Measurements from ENCODE around the gene RDH14.
A peak's percentile ranks its signal among the peaks of the same experiment; 100 is the strongest.

The RDH14 gene, protein sequence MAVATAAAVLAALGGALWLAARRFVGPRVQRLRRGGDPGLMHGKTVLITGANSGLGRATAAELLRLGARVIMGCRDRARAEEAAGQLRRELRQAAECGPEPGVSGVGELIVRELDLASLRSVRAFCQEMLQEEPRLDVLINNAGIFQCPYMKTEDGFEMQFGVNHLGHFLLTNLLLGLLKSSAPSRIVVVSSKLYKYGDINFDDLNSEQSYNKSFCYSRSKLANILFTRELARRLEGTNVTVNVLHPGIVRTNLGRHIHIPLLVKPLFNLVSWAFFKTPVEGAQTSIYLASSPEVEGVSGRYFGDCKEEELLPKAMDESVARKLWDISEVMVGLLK

DNA sequence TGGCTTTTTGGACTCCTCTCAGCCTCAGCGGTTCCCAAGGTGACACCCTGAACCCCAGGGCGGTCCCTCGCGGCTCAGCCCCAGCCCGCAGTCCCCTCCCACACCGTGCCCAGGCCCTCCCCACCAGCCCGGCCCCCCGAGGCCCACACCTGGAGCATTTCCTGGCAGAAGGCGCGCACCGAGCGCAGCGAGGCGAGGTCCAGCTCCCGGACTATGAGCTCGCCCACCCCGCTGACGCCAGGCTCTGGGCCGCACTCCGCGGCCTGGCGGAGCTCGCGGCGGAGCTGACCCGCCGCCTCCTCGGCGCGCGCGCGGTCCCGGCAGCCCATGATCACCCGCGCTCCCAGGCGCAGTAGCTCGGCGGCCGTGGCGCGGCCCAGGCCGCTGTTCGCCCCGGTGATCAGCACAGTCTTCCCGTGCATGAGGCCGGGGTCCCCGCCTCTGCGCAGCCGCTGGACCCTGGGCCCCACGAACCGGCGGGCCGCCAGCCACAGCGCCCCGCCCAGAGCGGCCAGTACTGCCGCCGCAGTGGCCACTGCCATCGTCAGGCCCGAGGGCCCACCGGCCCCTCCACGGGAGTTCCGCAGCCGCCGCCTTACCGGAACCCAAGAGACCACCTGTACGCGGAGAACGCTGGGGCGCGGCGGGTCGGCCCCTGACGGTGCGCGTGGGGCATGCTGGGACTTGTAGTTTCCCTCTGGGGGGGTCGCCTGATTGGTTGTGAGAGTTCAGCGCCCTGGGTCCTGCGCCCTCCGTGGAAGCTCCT lies at the start of gene RDH14:
Gene RDH14 (minus strand): TSS at position 623 of the 766 bp plus-strand sequence. CDS start 81 bp downstream, at position 542.
- DNase-seq (ENCODE audit: low spot score), result peak; percentile 93

DNA sequence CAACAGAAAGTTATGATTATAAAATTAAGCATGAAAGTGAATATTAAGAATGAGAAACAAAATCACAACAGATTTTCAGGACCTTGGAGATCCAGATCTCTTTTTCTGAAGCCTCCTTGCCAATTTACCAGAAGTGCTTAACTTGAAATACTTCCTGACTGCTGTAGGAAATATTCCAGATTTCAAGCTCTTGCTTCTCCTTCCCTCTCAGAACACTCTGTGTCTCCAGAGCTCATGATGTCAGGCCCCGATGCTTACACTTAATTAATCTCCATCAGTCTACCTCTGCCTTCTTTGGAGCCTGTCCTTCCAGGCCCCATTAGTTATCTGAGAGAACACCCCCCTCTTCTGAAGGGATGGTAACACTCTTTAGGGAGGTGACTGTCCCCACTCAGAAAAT lies 49.6 kb upstream of the RDH14 start:
- DNase-seq (ENCODE audit: low spot score), result no peak

DNA sequence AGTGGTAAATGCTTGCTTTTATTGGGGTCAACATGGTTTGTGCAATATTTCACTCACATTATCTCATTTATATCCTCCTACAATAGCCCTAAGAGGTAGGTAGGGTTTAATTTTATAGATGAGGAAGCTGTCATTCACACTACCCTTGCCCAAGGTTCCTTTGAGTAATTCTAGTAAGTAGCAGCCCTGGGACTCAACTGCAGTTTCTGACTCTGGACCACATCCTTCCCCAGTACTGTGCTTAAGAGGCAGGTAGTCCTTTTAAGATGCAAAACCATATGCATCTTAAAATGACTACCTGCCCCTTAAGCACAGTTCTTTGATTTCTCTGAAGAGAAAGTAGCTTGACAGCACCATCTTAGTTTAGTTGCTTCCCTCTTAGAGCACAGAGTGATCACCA lies 44.7 kb upstream of the RDH14 start:
- DNase-seq (ENCODE audit: low spot score), result no peak

DNA sequence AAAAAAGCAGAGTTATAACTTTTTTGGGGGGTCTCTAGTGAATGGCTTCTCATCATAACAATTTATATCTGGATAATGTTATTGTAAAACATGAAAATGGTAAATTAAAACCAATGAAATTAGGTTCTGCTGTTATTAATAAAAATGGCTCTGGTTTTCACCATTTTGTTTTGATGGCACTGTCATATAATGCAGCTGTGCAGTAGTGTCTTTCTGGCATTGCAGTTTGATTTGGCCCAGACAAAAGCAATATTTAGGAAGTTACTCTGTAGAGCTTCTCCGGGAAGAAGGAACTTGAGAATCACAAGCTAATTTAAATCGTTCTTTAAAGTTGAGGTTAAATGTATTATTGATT lies 44.1 kb upstream of the RDH14 start:
- DNase-seq (ENCODE audit: low spot score), result no peak

DNA sequence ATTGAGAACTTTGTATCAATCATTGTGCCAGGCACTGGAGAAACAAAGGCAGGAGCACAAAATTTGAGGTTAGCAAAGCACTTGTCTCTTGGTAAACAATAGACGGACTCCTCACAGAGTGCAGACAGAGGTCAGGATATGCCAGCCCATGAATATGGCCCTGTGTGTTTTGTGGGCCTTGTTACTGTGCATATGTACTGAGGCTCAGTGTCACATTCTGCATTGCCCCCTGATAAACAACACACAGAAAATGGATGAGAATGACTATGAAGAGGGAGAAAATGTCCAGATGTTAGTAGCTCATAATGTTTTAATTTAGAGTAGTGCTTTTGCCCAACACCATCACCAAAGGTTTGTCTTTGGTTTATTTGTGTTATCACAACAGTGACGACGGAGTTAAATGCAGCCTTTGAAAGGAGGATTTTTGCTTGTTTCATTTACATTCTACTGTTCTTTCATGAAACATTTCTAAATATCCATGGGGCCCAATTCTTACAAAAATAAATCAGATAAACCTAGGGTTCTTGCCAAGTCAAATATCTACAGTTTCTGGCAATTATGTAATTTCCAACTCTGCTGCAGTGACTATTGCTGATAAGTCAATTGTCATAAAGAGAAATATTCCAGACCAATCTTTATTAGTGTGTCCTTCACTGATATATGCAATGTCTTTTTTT lies 43.5 kb upstream of the RDH14 start:
- no peak for DNase-seq (ENCODE audit: low spot score)

DNA sequence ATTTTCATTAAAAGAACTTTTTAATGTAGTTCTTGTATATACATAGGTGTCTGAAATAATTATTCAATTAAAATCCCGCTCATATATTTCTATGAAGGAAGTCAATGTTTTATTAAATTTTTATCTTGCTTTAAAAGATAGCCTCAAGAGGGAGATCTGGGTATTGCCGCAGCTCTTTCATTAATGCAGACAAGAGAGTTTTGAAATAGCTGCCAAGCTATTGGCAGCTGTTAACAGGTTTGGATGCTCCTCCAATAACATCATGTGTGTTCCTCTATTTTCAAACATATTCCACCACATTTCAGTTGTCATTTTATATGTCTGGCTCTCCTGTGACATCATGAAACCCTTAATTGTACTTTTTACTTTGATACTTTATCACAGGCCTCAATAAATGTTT lies 41.8 kb upstream of the RDH14 start:
- DNase-seq (ENCODE audit: low spot score), result no peak

DNA sequence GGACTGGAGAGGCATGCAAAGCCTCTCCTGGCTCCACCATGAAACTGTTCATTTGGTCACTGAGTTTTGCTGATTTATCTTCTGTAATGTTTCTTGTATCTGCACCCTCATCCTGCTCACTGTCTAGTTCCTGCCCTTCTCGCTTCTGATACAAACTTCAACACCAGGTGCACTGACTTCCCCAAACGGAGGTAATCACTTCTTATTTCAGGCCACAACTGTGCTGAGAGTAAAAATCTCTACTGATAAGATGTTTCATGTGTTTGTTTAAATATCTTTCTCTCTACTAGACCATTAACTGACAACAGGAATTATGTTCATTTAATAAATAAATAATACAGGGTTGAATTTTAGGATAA lies 39.8 kb upstream of the RDH14 start:
- DNase-seq (ENCODE audit: low spot score), result no peak

DNA sequence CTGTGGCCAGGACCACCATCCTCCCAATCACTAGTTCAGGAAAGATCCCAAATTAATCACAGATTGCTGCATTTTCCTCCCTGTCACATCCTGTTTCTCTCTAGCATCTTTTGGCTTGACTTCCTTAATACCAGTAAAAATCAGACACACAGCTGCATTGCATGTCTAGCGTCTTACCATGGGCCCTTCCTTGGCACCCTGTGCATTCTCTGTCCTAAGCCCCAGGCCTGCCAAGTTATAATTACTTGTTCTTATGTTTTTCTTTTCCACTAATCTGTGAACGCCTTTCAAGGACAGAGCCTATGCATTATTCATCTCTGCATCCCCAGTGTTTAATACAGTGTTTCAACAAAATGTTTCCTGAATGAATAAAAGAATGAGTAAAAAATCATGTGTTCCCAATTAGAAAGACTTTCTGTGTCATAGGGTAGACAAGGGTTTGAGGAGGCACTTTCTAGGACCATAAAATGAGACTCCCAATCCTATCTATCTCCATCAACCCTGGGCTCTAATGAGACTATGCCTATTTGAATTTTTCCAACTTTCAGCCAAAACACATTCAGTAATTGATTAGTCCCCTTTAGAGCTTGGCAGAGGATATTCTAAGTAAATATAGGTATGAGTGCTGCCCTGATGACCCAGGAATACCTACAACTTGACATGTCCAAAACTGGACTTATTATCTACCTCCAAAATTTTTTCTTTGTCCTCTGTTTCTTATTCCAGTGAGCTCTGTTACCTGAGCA lies 39.2 kb upstream of the RDH14 start:
- no peak for DNase-seq (ENCODE audit: low spot score)

DNA sequence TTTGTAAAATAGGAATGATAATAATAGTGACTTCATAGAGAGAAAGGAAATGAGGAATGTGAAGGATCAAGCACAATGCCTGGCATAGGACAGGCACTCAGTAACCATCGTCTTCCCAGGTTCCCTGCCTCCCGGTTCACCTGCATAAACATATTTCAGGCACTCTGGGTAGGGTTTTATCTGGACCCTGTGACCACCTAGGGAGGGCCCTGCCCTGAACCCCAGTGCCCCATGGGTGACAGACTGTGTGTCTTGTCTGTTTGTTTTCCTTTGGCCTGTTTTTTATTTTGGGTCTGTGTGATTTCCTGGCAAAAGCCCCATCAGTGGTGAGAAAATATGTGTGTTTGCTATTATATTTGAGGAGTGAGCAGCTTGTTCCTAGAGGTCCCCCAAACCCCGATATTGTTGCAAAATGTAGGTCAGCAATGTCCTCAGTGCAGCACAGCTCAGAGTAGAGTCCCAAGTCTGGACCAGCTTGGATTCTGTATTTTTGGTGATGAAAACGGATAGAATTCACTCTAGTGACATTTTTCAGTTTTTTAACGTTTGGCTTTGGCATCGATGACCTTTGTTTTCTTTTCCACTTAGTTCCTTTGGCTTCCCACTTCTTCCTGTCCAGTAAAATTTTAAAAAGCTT lies 38.5 kb upstream of the RDH14 start:
- DNase-seq (ENCODE audit: low spot score), result no peak

DNA sequence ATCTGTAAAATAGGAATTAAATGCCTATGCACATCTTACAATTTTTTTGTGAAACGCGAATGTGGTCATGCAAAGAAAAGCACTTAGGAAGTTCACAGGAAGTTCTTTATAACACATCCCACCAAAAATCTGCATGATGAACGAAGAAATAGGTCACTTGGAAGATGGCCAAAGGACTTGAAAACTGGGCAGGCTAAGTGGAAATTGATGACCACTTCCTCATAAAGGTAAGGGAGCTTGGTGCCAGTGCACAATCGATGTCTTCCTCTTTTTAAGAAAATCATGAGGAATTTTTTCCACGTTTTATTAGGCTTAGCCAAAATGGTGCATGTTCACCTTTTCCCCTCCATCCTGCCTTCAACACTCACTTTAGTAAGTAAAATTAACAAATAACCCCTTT lies 37.2 kb upstream of the RDH14 start:
- DNase-seq (ENCODE audit: low spot score), result no peak

DNA sequence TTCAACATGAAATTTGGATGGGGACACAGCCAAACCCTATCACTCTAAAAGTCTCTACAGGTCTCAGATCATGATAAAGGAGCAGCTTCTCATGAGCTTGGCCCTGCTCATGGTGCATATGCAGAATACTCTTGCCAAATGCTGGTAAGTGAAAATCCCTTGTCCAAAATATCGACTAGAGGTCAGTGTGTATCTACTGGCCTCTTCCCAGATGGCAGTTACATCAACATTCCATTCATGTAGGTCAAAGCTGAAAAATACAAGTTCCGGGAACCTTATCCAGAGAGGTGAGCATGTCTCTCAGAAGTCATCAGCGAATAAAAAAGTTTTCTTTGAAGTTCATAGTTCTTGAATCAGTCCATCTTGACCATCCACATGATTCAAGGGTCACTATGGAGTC lies 36.5 kb upstream of the RDH14 start:
- no peak for DNase-seq (ENCODE audit: low spot score)

DNA sequence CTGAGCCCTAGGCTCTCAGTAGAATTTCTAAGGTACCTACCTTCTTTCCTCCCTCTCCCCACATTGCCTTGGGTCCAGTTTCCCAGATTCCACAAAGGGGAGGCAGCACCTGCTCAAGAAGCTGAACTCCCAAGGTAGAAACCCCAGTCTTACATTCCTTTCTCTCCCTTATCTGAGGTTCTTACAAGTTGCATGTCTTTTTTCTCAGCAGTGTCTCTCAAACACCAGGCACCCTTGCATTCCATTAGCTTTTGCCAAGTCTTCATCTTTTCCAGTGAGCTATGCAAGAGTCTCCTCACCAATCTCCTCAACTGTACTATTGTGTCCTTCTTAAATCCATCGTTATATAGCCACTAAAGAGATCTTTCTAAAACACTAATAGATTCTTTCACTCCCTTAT lies 33.0 kb upstream of the RDH14 start:
- DNase-seq (ENCODE audit: low spot score), result no peak

DNA sequence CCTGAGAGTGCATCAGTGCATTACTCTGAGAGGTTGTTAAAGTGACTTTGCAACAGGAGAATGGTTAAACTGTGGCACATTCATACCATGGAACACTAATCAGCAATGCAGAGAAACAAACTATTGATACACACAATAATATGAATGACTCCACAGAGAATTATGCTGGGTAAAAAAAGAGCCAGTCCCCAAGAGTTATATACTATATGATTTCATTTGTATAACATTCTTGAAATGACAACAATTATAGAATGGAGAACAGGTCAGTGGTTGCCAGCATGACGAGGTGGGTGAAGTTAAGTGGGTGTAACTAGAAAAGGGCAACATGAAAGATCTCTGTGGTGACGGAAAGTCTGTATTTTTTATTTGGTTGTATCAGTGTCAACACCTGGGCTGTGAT lies 31.9 kb upstream of the RDH14 start:
- DNase-seq (ENCODE audit: low spot score), result no peak

DNA sequence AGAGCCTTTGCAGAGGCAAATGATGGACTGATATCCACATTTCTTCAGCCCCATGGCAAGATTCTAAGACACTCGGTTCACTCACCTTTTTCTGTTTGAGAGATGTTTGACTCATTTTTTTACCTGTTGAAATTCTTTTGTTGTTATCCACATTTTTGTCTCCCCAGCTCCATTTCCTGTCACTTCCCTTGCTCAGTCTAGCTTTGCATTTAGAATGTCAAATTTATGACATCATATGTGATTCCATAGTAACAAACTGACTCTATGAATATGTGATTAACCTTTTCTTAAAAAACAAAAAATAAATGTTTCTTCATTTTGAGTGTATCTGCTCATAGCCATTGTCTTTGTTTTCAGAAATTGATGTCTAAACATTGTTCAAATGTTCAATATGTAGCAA lies 28.9 kb upstream of the RDH14 start, which contains the start of gene NT5C1B:
Gene NT5C1B (minus strand): TSS at position 216 of the 400 bp plus-strand sequence. CDS start 101 bp downstream, at position 115.
- DNase-seq (ENCODE audit: low spot score), result no peak

DNA sequence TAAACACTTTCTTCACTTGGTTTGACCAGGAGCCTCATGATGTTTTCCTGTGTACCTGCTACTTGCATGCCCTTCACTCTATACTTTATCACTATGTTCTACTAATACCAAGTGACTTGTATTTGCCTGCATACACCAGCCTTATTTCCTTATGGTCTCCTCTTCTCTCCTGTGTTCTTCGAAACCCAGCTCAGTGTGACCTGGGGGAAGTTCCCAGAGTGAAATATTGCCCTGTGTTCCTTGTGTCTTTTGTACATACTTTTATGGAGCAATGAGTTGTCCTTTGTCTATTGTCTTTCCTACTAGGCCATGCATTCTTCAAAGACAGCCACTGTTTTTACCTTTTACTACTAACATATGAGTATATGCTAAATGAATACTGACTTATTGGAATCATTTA lies 28.3 kb upstream of the RDH14 start:
- no peak for DNase-seq (ENCODE audit: low spot score)

DNA sequence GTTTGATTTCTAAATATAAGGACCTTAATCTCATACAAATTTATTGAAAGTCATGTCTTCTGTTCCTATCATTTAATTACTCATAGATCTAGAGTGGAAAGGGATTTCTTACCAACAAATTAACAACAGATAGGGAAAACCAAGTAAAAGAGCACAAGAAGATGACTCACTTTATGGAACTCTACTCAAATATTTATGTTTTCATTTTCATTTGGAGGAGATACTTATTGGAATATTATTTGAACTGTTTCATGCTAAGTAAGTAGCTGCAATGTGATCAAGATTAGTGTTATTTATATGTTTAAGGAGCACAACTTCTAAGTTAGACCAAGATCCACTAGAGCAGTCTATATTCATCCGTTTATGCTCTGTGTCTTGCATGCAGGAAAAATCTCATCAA lies 27.6 kb upstream of the RDH14 start:
- no peak for DNase-seq (ENCODE audit: low spot score)

DNA sequence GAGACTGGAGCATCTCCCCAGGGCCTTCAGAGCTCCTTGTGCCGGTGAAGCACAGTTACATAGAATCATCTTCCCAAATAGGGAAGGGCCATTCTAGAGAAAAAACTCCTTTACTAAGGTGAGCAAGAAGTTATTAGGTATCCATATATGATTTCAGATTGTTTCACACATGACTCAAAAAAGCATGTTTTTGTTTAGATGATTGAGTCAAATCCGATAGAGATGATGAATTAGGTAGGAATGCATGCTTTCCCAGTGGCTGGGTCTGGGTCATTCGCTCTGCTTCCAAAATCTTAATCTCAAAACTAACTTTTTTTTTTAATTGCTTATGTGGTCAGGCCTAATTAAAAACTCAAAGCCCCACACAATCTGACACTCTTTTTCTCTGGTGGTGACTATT lies 25.1 kb upstream of the RDH14 start:
- DNase-seq (ENCODE audit: low spot score), result no peak

DNA sequence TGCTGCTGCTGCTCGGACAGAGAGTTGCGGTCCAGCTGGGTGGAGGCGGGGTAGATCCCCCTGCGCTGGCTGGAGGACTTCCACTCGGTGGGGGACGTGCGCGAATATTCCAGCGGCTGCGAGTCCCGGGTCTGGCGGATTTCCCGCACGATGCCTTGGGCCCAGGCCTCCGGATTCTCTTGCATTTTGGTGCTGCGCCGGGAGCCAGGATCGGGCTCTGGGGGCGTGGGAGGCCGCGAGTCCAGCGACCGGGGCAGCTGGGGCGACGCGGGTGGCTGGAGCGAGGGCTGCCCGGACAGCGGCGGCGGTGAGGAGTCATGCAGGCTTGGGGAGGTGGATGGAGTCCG lies 24.1 kb upstream of the RDH14 start:
- no peak for DNase-seq (ENCODE audit: low spot score)

DNA sequence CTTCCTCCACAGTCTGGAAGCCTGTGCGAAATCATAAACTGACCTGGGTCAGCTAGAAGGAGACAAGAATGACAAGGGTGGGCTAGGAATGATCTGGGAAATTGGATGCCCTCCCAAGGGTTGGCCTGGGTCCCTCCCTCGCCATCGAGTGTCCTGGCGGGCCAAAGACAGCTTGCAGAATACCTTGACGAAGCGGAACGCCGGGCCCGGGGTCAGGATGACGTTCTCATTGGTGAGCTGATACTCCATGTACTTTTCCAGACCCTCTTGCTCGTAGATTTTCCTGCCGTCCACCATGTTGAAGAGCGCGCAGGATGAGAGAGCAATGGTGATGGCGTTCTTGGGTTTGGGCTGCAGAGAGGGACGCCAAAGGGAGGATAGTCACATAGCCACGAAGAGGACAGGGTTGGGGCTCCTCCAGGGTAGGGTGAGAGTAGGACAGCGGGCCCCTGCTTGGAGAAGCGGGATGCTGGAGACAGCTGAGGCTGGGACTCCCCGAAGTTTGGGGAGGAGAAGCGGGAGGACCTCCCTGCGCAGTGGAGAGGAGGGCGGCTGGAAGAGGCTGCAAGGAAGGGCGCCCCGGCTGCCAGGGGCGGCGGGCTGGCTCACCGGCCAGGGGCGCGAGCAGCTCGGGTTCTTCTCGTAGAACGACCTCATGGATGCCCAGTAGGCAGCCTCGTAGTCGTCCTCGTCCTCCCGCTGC lies 23.6 kb upstream of the RDH14 start:
- DNase-seq (ENCODE audit: low spot score), result no peak

DNA sequence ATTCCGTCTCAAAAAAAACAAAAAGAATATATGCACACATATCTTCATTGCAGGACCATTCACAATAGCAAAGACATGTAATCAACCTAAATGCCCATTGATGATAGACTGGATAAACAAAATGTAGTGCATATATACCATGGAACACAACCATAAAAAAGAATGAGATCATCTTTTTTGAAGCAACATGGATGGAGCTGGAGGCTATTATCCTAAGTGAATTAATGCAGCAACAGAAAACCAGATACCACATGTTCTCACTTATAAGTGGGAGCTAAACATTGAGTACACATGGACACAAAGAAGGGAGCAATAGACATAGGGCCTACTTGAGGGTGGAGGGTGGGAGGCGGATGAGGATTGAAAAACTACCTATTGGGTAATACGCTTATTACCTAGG lies 20.2 kb upstream of the RDH14 start:
- DNase-seq (ENCODE audit: low spot score), result no peak

DNA sequence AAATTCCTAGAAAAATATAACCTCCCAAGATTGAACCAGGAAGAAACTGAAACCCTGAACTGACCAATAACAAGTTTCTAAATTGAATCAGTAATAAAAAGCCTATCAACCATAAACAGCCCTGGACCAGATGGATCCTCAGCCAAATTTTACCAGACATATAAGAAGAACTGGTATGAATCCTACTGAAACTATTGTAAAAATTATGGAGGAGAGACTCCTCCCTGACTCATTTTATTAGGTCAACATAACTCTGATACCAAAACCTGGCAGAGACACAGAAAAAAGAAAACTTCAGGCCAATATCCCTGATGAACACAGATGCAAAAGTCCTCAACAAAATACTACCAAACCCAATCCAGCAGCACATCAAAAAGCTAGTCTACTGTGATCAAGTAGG lies 17.6 kb upstream of the RDH14 start:
- DNase-seq (ENCODE audit: low spot score), result no peak

Measured in D341Med (cell line).